SHP77 treated with DMSO at 0.1 percent for 48 hours (cell line): ENCODE measurements around the gene RFX7.

Experiments used
- DNase-seq: peaks from one replicate; lab custom pipeline; 2025; lab: John Stamatoyannopoulos, UW

The RFX7 gene

DNA sequence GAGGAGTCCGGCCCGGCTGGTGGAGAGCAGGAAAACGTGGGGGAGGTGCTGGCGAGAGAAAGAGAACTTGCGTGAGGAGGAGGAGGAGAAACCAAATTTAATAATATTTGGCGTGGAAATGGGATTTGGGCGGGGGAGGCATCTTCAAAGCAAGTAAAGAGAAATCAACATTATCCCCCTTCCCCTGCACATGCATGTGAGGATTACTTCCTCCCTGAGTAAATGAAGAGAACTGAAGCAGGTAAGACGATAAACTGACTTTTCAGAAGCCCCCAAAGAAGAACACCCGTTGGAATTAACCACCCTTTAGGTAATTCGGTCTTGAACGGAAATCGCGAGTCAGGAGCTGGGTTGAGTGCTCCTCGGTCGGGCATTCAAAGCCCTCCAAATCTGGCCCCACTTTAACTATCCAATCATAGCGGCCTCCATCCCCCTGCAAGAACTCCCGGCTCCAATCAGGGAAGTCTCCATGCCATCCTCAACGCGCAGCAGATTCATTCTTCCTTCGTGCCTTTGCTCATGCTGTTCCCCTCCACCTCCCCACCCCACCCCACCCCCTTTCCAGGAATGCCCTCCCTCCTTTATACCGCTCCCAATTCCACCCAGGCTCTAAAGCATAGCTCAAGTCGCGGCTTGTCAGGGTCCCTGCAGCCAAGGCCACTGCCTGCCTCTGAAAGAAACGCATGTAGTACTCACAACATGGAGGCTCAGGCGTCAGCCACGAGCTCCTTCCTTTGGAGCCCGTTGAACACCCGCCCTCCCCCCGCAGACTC is 545 bp upstream of the RFX7 start:
- DNase-seq, result peak; percentile 80

- DNase-seq, result no peak
Observed at GRCh38 chr15:56242576-56243162, 1.0 kb downstream of the RFX7 start.

GRCh38 chr15:56241374-56242105 is 2.1 kb downstream of the RFX7 start:
- DNase-seq, result no peak

GRCh38 chr15:56240390-56240789 is 3.3 kb downstream of the RFX7 start:
- no peak for DNase-seq

DNA sequence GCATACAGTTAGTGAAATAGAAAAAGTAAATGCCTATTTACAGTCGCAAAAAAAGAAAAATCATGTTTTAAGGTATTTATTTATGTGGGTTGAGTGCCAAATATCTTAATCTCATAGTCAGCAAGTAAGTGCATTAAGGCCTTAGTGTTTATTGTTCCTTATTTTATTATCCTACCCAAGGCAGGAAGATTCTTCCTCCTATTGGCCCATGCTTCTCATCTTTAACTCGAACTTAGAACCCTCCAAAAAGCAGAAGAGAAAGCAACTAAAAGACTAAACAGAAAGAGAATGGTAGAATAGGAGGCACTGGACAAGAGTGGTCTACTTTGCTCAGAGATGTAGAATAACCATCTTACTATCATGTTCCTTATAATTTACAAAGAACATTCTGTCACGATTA is 7.5 kb downstream of the RFX7 start:
- DNase-seq, result no peak

GRCh38 chr15:56234804-56235203 is 8.9 kb downstream of the RFX7 start:
- DNase-seq, result no peak

DNA sequence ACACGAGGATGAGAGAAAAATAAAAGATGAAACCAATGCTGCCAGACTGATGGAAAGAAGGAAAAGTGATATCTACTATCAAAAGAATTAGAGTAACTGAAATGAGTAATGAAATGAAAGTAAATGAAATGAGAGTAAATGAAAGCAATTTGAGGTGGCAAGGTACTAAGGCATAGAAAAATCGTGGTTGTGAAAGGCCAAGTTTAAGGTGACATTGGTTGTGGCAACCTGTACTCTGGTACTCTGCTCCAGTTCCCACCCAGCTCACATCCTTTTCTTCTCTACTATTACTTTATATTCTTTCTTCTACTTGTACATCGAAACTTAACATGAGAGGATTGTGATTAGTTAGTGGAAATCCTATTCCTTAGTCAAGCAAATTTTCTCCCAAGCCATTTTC is 10.1 kb downstream of the RFX7 start:
- no peak for DNase-seq

- DNase-seq, result no peak
Observed at GRCh38 chr15:56232058-56232457, 11.6 kb downstream of the RFX7 start.

GRCh38 chr15:56228854-56229253 is 14.8 kb downstream of the RFX7 start:
- no peak for DNase-seq

- DNase-seq, result no peak
Observed at GRCh38 chr15:56228352-56228751, 15.3 kb downstream of the RFX7 start.

DNA sequence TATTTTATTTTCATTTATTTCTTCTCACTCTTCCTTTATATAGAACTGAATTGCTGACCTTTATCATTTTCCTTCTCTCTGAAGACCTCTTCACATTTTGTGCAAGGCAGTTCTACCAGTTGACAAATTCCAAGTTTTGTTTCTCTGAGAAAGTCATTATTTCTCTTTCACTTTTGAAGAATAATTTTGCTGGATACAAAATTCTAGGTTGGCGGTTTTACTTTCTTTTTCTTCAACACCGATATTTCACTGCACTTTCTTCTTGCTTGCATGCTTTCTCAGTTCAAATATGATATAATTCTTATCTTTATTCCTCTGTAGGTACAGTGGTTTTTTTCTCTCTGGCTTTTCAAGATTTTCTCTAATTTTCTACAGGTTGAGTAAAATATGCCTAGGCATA is 15.9 kb downstream of the RFX7 start:
- no peak for DNase-seq

DNA sequence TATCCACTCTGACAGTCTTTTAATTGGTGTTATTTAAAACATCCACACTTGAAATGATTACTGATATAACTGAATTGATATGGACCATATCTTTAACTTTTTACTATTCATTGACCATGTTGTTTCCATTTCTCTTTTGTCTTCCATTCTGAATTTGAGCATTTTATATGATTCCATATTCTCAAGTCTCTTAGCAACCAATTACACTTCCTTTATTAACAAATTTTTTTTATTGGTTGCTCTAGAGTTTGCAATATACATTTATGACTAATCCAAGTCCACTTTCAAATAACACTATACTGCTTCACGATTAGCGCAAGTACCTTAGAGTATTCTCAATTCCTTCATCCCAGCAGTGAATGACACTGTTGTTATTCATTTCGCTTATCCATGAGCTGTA is 16.4 kb downstream of the RFX7 start:
- no peak for DNase-seq

DNA sequence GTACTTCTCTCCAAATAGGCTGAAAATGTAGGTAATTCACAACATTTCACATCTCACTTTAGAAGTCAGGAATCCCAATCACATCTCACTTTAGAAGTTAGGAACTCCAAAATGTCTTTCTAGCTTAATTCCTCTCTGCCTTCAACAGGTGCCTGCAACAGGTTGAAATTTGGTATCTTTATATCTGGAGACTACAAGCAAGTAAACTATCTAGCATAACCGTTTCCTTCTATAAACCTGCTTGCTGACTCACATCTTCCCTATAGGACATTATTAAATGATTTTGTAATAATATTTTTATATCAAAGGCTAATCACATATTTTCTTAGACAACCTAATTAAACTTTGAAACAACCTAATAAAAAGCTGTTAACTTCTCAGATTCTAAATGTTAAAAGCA is 18.2 kb downstream of the RFX7 start:
- DNase-seq, result no peak

GRCh38 chr15:56222302-56222701 is 21.4 kb downstream of the RFX7 start:
- no peak for DNase-seq

DNA sequence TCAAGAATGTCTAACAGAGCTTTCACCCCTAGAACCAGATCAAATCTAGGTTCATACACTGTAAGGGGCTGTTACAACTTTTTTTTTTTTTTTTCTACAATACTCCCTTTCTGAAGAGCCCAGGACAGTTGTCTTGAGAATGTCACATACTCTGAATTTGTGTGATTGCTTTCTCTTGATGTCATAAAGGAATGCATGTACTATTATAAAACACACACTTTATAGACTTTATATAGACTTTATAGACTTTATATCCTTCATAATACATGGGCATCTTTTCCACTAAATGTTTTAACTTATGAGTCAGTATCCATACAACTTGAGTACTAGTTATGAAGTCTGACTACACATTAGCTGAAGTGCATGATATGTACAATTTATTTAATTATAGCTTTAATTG is 26.3 kb downstream of the RFX7 start:
- DNase-seq, result no peak

DNA sequence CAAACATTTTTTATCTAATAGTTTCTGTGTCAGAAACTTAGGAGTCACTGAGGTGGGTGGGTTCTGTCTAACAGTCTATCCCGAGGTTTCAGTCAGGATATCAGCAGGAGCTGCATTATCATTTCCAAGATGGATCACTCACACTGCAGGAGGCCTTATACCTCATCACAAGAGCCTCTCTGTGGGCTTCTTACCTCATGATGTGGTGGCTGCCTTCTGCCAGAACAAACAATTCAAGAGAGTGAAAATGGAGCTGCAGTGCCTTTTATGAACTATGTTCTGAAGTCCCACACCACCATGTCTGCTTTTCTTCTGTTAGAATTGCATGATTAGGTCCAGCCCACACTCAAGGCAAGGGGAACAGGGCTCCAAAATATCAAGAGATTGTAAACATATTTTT is 27.9 kb downstream of the RFX7 start:
- no peak for DNase-seq

GRCh38 chr15:56211960-56212550 is 31.6 kb downstream of the RFX7 start:
- DNase-seq, result no peak

- no peak for DNase-seq
Observed at GRCh38 chr15:56211064-56211463, 32.6 kb downstream of the RFX7 start.

DNA sequence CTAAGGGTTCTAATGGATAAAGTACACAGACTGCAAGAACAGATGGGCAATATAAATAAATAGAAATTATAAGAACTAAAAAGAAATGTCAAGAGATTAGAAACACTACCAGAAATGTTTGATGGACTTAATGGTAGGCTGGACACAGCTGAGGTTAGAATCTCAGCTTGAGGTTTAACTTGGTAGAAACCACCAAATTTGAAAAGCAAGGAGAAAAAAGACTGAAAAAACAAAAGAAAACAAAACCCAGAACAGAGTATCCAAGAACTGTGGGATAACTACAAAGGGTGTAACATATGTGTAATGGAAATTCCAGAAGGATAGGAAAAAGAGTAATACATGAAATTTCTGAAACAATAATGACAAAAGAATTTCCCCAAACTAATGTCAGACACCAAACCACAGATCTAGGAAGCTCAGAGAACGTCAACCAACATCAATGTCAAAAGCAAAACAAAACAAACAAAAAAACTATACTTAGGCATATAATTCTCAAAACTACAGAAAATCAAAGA is 35.0 kb downstream of the RFX7 start:
- DNase-seq, result no peak

GRCh38 chr15:56208185-56208584 is 35.5 kb downstream of the RFX7 start:
- DNase-seq, result no peak

GRCh38 chr15:56207711-56208110 is 36.0 kb downstream of the RFX7 start:
- DNase-seq, result no peak

DNA sequence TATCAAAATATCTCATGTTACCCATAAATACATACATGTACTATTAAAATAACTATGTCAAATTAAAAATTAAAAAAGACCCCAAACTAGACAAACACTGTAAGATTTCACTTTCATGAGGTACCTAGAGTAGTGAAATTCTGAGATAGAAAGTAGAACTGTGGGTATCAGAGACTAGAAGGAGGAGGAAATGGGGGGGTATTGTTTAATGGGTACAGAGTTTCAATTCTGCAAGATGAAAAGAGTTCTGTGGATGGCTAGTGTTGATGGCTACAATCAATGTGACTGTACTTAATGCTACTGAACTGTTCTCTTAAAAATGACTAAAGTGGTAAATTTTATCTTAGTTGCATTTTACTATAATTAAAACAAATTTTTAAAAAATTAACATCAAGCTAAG is 36.6 kb downstream of the RFX7 start:
- DNase-seq, result no peak
